HG02840 (cell line): ENCODE data around the gene NUP85.
"Not testable (repeated sequence)": the region's sequence is repeated elsewhere in the genome, so short reads cannot be mapped to it uniquely, and the experiment has no call there.

Experiments used
- ATAC-seq: cut with Tn5 transposase; IDR thresholded peaks from one replicate; pipeline ENCODE4 v1.9.1; 2021; ENCODE audit warnings: mild to moderate bottlenecking, moderate library complexity, moderate number of reproducible peaks; ENCODE audit not compliant: unreplicated experiment, low FRiP score

NUP85 gene

GRCh38 chr17:75266316-75267152 lies 61.1 kb downstream of the NUP85 start:
- ATAC-seq, result no peak

GRCh38 chr17:75267153-75267410 lies 61.6 kb downstream of the NUP85 start:
- ATAC-seq, result no peak

DNA sequence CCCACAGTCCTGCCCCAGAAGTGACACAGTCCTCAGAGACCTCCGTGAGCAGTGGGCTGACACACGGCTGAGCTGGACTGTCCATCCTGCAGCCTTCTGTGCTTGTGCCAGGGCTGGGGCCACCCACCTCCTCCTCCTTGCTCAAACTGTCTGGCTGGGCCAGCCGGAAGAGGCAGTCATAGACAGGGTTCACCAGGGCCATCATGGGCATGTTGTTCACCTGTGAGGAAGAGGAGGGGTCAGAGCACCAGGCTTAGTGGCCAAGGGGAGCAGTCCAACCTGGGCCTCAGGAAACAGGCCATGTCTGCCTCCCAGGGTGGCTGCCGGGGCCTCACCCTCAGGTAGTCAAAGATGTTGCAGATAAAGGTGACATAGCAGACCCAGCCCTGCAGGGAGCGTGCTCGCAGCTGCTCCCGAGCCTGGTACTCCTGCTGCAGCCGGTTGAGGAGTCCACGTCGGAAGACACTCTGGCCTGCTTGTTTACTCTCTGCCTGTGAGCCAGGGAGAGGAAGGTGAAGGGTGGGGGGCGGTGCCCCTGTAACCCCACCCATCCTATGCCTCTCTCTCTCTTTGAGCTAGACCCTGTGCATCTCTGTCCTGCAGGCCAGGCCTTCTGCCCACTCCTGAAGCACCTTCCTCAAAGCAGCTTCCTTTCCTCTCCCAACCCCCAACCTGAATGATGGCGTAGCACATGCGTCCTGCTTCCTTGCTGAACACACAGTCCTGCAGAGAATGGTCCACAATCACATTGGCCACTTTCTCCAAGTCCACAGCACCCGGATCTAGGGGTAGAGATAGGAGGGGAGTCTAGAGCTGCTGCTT lies 62.1 kb downstream of the NUP85 start:
- ATAC-seq, result no peak

- ATAC-seq, result no peak
Measured at GRCh38 chr17:75269844-75270217, 64.4 kb downstream of the NUP85 start.

- peak; percentile 27 for ATAC-seq
Measured at GRCh38 chr17:75270218-75270965, 64.9 kb downstream of the NUP85 start.

- ATAC-seq, result no peak
Measured at GRCh38 chr17:75270966-75271232, 65.4 kb downstream of the NUP85 start, which contains the start of gene MIF4GD. Gene MIF4GD (minus strand): TSS chr17:75271231. CDS start chr17:75270195, 1,036 bp downstream.

- ATAC-seq, result peak; percentile 59
Measured at GRCh38 chr17:75271233-75271954, 65.9 kb downstream of the NUP85 start.

GRCh38 chr17:75271955-75272847 lies 66.7 kb downstream of the NUP85 start:
- ATAC-seq, result no peak

GRCh38 chr17:75272848-75273184 lies 67.3 kb downstream of the NUP85 start:
- no peak for ATAC-seq

- no peak for ATAC-seq
Measured at GRCh38 chr17:75273977-75274708, 68.7 kb downstream of the NUP85 start.

DNA sequence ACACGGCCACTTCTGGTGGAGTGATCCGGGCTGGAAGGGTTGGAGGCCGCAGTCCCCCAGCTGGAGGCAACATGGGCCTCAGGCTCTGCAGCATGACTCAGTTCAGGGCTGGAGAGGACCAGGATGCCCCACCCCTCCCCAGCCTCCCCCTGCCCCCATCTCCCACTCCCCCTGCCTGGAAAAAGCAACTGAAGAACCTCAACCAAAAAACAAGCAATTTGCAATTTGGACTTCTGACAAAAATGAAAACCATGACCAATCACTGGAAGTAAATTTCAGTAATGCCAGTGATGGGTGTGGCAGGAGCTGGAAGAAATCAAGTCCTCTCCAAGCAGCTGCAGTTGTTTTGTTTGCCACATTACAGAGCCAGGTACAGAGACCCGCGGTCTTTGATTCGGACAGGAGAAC lies 72.2 kb downstream of the NUP85 start:
- ATAC-seq, result no peak

DNA sequence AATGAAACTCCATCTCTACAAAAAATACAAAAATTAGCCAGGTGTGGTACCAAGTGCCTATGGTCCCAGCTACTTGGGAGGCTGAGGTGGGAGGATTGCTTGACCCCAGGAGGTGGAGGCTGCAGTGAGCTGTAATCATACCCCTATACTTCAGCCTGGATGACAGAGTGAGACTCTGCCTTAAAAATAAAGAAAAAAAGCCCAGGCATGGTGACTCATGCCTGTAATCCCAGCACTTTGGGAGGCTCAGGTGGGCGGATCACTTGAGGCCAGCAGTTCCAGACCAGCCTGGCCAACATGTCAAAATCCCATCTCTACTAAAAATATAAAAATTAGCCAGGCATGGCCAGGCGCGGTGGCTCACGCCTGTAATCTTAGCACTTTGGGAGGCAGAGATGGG lies 74.7 kb downstream of the NUP85 start:
- not testable (repeated sequence) for ATAC-seq

DNA sequence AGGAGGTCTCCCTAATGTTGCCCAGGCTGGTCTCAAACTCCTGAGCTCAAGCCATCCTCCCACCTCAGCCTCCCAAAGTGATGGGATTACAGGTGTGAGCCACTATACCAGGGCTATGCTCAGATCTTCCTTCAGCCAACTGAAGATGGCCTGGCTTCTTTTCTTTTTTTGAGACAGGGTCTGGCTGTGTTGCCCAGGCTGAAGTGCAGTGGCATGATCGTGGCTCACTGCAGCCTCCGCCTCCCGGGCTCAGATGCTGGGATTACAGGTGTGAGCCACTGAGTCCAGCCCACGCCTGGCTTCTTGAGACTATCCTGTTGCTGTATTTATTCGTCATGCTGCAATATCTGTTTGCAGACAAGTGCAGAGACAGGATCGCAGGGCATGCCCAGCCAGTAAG lies 79.6 kb downstream of the NUP85 start:
- ATAC-seq, result no peak
